GM19043 (cell line): ENCODE data around the gene TOMM6.
A peak's percentile ranks its signal among the peaks of the same experiment; 100 is the strongest.

Experiments
- ATAC-seq: cut with Tn5 transposase; IDR thresholded peaks from one replicate; pipeline ENCODE4 v1.9.1; 2021; ENCODE audit warnings: low read depth; ENCODE audit not compliant: unreplicated experiment

The TOMM6 gene

DNA sequence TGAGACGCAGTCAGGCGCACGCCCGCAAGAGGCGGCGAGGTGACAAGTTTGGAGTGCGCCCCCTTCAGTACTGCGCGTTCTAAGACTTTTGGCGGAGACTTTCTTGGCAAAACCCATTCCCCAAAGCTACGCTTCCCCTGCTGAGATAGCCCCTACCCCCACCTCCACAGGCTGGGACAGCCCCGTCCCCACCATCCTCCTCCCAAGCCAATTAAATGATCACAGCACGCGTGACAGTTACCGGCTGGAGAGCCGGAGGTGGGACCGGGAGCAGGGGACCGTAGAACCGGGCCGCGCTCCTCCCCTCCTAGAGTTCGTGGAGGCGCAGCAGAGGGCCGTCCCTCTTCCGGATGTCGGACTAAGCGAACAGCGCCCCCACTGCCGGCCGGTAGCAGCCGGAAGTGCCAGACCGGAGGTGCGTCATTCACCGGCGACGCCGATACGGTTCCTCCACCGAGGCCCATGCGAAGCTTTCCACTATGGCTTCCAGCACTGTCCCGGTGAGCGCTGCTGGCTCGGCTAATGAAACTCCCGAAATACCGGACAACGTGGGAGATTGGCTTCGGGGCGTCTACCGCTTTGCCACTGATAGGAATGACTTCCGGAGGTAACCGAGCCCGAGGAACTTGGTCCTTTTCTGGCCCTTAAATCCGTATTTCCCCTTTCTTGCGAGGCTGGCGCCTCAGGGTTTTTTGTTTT lies at the start of gene TOMM6:
TSS of gene TOMM6 (plus strand) at position 476 of the 699 bp plus-strand sequence. CDS start at position 480, 4 bp downstream.
- ATAC-seq, result peak; percentile 69

DNA sequence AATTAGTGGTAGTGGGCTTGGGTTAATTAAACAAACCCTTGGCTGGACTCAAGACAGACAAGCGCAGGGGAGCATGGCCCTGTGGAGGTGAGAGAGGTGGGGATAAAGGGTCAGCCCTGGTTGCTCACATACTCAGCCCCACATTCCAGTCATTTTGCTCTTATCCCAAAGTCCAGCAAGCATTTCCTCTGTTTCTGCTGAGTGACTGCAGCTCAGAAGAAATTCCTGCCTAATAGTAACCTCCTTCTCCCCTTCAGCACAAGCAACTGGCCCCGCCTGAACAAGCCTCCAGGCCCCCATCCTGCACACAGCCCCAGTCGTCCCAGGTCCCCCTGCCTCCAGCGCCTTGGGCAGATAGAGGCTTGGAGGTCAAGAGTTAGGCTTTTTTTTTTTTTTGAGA lies 48.5 kb upstream of the TOMM6 start:
- ATAC-seq, result no peak

GRCh38 chr6:41740366-41741162 lies 46.9 kb upstream of the TOMM6 start:
- no peak for ATAC-seq

- ATAC-seq, result no peak
These were observed 45.6 kb upstream of the TOMM6 start for GRCh38 chr6:41741625-41742490.

DNA sequence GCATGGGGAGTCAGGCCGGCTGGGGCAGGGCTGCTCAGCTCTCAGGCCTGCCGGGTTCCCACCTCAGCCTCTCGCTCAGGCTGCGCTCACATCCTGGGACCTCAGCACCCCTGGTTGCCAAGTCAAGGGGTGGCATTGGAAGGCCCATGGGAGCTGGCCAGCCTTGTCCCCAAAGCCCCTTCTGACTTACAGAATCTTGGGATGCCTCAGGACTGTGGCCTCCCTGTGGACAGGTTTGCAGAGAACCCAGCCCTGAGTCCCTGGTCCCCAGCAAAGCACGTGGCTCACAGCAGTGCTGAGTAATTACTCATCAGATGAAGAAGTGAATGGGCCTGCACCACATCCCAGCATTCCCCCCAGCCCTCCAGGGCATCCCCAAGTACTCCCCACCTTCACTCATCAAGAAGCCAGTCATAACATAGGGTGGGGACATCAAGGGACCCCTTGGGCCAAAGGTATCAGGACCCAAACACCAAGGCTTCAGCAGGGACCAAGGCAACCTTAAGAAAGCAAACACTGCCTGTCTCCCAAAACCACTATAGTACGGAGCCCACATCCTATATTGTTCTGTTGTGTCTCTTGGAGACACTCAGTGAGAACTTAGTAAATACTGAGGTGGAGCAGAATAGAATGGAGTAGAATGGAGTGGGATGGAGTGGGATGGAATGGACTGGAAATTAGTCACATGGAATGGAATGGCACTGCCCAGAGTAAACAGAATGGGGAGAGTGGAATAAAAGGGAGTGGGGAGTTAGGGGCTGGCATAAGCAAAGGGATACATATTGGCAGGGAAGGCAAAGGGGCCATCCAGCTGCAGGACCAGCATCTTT lies 43.9 kb upstream of the TOMM6 start:
- ATAC-seq, result no peak

DNA sequence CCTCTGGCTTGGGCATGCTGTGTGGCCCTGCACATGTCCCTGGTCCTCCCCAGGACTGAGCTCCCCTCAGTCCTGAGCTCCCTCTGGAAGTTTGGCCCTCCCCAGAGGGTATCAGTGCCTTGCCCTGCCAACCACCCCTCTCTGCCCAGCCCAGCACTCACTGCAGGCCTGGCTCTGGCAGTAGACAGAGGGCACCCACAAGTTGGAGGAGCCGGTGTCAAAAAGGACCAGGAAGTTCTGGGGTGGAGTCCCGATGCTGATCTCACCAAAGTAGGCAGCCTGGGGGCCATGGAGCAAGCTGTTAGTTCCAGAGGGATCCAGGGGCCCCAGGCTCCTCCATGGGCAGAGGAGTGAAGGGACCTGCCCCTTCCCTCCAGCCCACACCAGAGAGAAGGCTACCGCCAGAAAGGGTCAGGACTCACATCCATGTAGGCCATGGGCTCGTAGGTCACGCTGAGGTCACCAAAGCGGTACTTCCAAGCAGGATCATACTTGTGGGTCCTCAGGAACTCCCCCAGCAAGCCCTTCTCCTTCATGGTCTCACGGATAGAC lies 43.2 kb upstream of the TOMM6 start:
- no peak for ATAC-seq

DNA sequence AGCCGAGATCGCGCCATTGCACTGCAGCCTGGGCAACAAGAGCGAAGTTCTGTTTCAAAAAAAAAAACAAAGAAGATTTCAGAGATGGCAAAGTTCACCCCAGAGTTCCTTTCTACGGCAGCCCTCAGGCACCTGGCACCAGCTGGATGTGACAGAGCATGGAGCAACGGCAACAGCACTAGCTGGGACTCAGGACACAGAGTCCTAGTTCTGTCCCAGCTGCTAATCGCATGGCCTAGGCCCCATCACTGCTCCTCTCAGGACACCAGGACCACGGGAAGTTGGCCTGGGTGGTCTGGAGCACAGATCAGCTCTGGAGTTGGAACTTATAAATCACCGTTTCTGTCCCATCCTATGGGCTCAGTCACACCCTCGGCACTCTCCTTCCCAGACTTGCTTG lies 41.4 kb upstream of the TOMM6 start:
- no peak for ATAC-seq

DNA sequence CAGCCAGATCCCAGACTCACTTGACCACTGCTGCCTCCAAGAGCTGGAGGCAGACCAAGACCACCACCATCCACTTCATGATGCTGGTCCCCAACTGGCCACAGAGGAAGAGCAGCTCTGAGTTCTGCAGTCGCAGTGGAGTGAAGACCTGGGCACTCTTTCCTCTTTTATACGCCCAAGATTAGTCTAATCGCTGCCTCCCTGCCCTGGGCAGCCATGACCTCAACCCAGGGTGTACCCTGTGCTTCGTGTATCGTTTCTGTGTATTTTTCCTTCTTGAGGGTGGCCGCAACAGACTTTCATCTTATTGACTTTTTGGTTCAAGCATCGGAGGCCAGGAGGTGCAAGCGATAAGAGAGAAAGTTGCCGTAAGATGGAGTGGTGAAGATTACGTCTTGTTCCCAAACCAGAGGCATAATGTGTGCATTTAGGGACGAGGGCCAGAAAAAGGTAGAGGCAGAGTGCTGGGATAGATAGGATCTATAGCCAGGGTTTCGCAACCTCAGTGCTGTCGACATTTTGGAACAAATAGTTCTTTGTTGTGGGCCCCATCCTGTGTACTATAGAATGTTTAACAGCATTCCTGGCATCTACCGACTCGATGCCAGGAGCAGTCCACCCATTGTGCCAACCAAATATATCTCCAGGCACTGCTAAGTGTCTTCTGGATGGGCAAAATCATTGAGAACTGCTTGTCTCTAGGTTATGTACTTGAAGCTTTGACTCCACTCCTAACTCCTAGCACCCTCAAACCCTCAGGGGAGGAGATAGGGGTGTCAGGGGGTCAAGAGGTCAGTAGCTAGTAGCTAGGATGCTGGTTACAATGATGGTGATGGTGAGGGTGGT lies 40.0 kb upstream of the TOMM6 start, which contains the start of gene PGC:
TSS of gene PGC (minus strand) at position 142 of the 846 bp plus-strand sequence. CDS start at position 79, 63 bp downstream.
- no peak for ATAC-seq

DNA sequence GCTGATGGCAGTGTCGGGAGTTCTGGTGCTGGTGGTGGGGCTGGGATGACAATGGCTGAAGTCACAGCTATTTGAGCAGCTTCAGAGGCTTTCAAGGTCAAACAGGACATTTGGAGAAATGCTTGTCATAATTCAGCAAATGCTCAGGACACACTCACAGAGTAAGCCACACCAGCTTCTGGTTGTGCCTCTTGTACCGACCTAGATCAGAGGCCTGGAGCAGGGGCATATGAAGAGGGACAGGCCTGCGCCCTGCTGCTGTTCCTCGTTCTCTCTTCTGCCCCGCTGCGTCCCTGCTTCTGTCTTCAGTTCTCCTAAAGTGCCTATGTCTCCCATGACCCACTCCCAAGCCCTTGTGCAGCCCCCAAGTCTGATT lies 39.4 kb upstream of the TOMM6 start:
- ATAC-seq, result no peak

GRCh38 chr6:41748542-41748941 lies 39.0 kb upstream of the TOMM6 start:
- no peak for ATAC-seq

DNA sequence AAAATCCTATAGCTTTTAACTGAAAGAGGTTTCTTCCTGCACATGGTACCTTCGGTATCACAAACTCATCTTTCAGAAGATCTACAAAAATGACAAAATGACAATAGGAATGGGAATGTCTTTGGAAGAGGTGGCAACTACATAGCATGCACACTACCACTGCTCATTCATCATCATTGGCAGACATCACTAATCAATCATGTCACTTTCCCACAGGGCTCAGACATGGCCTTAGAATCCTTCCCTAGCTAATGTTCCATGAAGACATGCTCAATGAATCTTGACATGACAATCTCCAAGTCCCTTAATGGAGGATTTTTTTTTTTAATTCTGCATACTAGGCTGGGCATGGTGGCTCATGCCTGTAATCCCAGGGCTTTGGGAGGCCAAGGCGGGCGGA lies 37.1 kb upstream of the TOMM6 start:
- no peak for ATAC-seq

DNA sequence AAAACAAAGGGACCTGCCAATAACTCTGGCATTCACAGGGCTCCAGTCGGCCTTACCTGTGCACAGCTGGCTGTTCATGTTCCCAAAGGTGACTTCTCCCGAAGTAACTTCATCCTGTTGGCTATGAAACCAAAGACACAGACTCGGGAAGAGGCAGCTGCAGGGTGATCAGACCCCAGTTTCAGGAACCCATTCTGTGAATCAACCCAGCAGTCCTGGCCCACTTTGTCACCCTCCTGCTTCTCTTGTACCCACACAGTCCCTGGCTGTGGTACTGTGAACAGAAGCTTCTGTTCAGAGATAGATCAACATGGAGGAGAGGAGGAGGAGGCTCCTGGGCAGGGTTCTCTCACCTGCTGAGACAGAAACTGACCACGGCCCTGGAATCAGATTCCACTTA lies 31.6 kb upstream of the TOMM6 start:
- ATAC-seq, result no peak

- no peak for ATAC-seq
These were observed 31.1 kb upstream of the TOMM6 start for GRCh38 chr6:41756354-41756753.

DNA sequence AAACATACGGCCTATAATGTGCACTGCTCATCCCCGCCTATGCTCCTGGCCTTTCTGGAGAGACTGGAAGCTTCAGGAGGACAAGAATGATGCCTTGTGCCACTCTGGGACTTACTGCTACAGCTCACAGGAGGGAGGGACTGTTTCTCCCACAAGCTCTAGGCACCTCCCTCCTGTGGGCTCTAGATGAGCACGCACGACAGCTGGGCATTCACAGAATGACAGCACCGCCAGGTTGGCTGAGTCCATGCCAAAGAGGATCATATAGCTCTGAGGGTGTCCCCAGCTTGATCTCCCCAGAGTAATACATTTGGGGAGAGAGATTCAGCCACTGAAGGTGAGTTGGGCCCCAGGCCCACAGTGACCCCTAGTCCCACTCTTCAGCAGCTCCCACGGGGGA lies 30.2 kb upstream of the TOMM6 start:
- ATAC-seq, result no peak

DNA sequence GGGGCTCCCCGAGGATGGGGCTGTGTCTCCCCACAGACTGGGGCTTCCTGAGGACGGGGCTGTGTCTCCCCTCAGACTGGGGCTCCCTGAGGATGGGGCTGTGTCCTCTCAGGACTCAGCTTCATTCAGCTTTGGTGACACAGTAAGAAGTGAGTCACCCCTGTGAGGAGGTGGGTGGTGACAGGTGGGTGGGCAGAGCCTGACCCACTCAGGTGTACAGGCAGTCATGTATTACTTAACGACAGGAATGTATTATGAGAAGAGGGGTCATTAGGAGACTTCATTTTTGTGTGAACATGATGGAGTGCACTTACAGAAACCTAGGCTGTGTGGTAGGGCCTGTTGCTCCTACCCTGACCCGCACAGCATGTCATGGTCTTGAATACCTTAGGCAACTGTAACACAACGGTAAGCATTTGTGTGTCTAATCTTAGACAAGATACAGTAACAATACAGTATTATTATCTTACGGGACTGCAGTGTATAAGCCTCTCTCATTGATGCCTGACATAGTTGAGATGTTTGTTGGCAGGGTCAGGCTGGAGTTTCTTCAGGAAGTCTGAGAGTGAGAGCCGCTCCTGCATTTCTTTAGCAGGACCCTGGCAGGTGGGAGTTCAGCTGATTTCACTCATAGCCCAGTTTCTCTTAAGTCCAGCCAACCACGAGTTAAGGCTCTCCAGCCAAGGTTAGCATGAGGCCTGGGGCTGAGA lies 29.4 kb upstream of the TOMM6 start:
- no peak for ATAC-seq

DNA sequence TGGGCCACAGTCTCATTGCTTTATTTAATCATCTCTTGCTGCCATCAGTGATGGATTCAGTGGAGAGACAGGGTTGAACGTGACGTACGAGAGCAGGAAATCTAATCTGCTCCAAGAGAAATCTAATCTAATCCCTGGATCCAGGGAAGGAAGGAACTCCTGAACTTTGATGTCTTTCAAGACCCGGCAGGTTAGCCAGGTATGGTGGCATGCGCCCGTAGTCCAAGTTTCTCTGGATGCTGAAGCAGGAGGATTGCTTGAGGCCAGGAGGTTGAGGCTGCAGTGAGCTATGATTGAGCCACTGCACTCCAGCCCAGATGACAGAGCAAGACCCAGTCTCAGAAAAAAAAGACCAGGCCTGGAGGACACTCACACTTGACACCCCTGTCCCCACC lies 28.9 kb upstream of the TOMM6 start:
- ATAC-seq, result no peak

DNA sequence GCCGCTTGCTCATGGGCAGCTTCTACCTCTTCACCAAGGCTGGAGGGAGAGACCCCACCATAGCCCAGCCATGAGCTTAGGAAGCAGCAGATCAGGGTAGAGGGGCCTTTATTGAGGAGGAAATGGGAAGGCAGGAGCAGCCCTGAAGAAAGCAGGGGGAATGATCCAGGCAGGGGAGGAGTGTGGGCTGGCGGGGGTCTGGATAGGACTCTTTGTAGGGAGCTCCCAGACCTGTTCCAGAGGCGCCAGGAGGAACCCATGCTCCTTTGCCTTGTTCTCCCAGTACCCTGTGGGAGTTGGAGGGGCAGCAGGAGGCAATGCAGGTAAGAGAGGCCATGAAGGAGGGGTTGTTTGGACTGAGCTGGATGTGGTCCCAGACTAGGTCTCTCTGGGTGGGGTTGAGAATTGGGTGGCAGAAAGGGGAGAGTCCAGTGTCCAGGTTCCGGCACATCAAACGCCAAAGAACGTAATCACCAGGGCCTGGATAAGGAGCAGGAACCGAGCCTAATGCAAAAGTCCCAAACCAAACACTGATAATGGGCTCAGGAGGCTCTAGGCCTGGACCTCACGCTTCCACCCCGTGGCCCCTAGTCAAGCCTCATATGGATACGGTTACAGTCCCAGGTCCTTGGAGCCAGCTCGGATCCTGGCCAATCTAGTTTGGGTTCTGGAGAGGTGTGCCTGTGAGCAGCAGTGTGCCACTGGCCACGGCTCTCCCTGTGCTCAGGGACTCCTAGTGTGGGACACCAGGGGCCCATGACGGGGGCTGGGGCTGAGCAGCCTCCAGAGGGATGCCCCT lies 28.2 kb upstream of the TOMM6 start:
- ATAC-seq, result no peak
